ENCODE results near the gene NKD2.

- TF ChIP-seq CTCF (conservative IDR thresholded peaks at IDR 0.05; ENCODE audit: low read depth in 2 of 2) (no peak), CREB1 (CRISPR knock-in tag; IDR thresholded peaks at IDR 0.05; ENCODE audit: low read depth) (no peak), POLR2AphosphoS5 (IDR thresholded peaks at IDR 0.05; ENCODE audit: low read depth) (no peak), EZH2 (IDR thresholded peaks at IDR 0.05; ENCODE audit: low read depth, unreplicated experiment) (no peak), REST (IDR thresholded peaks at IDR 0.05; ENCODE audit: unreplicated experiment) (no peak), EZH2phosphoT487 (IDR thresholded peaks at IDR 0.05; ENCODE audit: unreplicated experiment) (no peak), JUNB (IDR thresholded peaks at IDR 0.05; ENCODE audit: unreplicated experiment) (no peak), ETS1 (IDR thresholded peaks at IDR 0.05) (no peak), NANOG (IDR thresholded peaks at IDR 0.05; ENCODE audit: borderline replicate concordance) (no peak)
These were observed 70.2 kb downstream of the NKD2 start for GRCh38 chr5:1078851-1079250.

All from GM23338 (cell line).